A549 (cell line): ENCODE data around the gene PODNL1. TPM values are rescaled to one million over a fixed set of nuclear protein-coding genes. Genes with fewer than 3 reads are reported as not detected.

Source experiments
- ATAC-seq, 2 experiments: fragments of 200-7000 bp in 1 of 2; fragments of >200 bp in 1 of 2; cut with Nextera tagmentation in 1 of 2; cut with Tn5 transposase in 1 of 2; 3 replicates each; pipeline versions ENCODE4 v1.8.0 to v1.9.1; 2018 to 2020; ENCODE audit warnings: mild to moderate bottlenecking in 1 of 2, moderate library complexity in 1 of 2
- CTCF ChIA-PET: fragments of 300-600 bp; sonication (Branson Sonifier 250); formaldehyde crosslinking; extraction: SDS; loops from one replicate; lab custom pipeline; 2021; ENCODE audit warnings: antibody characterized with exemption, inconsistent platforms; lab: Yijun Ruan, JAX
- POLR2A ChIA-PET: fragments of 350-600 bp; formaldehyde crosslinking; extraction: SDS; loops from one replicate; lab custom pipeline; 2021; ENCODE audit warnings: antibody characterized with exemption, inconsistent platforms; lab: Yijun Ruan, JAX
- DNase-seq, 2 experiments: peaks; one replicate each; pipeline versions ENCODE4 v3.0.0 to v3.0.0-alpha.2; 2011 to 2016; ENCODE audit warnings: low read depth in 1 of 2, low spot score in 1 of 2
- FAIRE-seq: peaks from 2 replicates; lab custom pipeline; 2011; peaks lifted over from hg19 to GRCh38; lab: Jason Lieb, UNC
- H3K27ac ChIP-seq, 2 experiments: fragments of >200 bp; sonication (Bioruptor Twin); formaldehyde crosslinking; 3 replicates each; pipeline ENCODE4 v1.5.1; 2016 to 2017
- H3K4me1 ChIP-seq: fragments of >200 bp; sonication (Bioruptor Twin); formaldehyde crosslinking; 3 replicates; pipeline ENCODE4 v1.6.1; 2016
- H3K4me2 ChIP-seq: fragments of >200 bp; sonication (Bioruptor Twin); formaldehyde crosslinking; 3 replicates; pipeline ENCODE4 v1.6.1; 2016
- H3K4me3 ChIP-seq: fragments of >200 bp; sonication (Bioruptor Twin); formaldehyde crosslinking; 3 replicates; pipeline ENCODE4 v1.5.1; 2016
- H3K9me3 ChIP-seq: fragments of >200 bp; sonication (Bioruptor Twin); formaldehyde crosslinking; 3 replicates; pipeline ENCODE4 v1.6.1; 2016
- ATOH8 ChIP-seq: fragments of 250-450 bp; sonication (Bioruptor Pico); IDR thresholded peaks from 2 replicates; pipeline ENCODE4 v1.5.0; 2020; ENCODE audit warnings: low read depth, mild to moderate bottlenecking, moderate library complexity
- BCL3 ChIP-seq: fragments of >200 bp; sonication (Bioruptor Twin); formaldehyde crosslinking; IDR thresholded peaks from 3 replicates; pipeline ENCODE4 v1.6.1; 2016
- CHD4 ChIP-seq: fragments of 200-600 bp; sonication (generic); IDR thresholded peaks from 2 replicates; pipeline ENCODE4 v1.6.1; 2016; ENCODE audit warnings: antibody characterized with exemption, mild to moderate bottlenecking, borderline replicate concordance
- CTCF ChIP-seq: fragments of >200 bp; sonication (Bioruptor Twin); formaldehyde crosslinking; IDR thresholded peaks from 3 replicates; pipeline ENCODE4 v1.5.1; 2016
- E2F6 ChIP-seq: IDR thresholded peaks from 2 replicates; pipeline ENCODE4 v1.6.1; 2012; ENCODE audit warnings: low read depth, borderline replicate concordance
- EHMT2 ChIP-seq: fragments of 200-600 bp; sonication (generic); IDR thresholded peaks from 2 replicates; pipeline ENCODE4 v1.6.1; 2016; ENCODE audit warnings: antibody characterized with exemption, low read depth, mild to moderate bottlenecking, moderate library complexity
- FOSB ChIP-seq: fragments of 250-450 bp; sonication (Bioruptor Pico); IDR thresholded peaks from 2 replicates; pipeline ENCODE4 v1.5.0; 2020; ENCODE audit warnings: mild to moderate bottlenecking, moderate library complexity
- FOXS1 ChIP-seq: fragments of 250-450 bp; sonication (Bioruptor Pico); IDR thresholded peaks from 2 replicates; pipeline ENCODE4 v1.5.0; 2020; ENCODE audit warnings: mild to moderate bottlenecking, moderate library complexity
- GATA3 ChIP-seq: IDR thresholded peaks from 2 replicates; pipeline ENCODE4 v1.6.1; 2012; ENCODE audit warnings: borderline replicate concordance
- HDAC2 ChIP-seq: fragments of 200-600 bp; sonication (generic); IDR thresholded peaks from 2 replicates; pipeline ENCODE4 v1.6.1; 2016
- HES2 ChIP-seq: fragments of >200 bp; sonication (Bioruptor Twin); formaldehyde crosslinking; IDR thresholded peaks from 2 replicates; pipeline ENCODE4 v1.6.1; 2016
- HOXA7 ChIP-seq: fragments of 250-450 bp; sonication (Bioruptor Pico); IDR thresholded peaks from 2 replicates; pipeline ENCODE4 v1.5.0; 2020; ENCODE audit warnings: mild to moderate bottlenecking, moderate library complexity
- JUN ChIP-seq, 2 experiments: fragments of >200 bp; sonication (Bioruptor Twin); formaldehyde crosslinking; IDR thresholded peaks; 2 replicates in 1 of 2; 3 replicates in 1 of 2; pipeline ENCODE4 v1.6.1; 2016 to 2017
- JUNB ChIP-seq: fragments of >200 bp; sonication (Bioruptor Twin); formaldehyde crosslinking; IDR thresholded peaks from 2 replicates; pipeline ENCODE4 v1.6.1; 2016
- MAFK ChIP-seq: fragments of 450-650 bp; IDR thresholded peaks from 2 replicates; pipeline ENCODE4 v1.6.1; 2014; ENCODE audit not compliant: partially characterized antibody
- MAZ ChIP-seq: fragments of 150-350 bp; IDR thresholded peaks from 2 replicates; pipeline ENCODE4 v1.6.1; 2014; ENCODE audit warnings: antibody characterized with exemption, low read depth, low read length, borderline replicate concordance
- MYC ChIP-seq: IDR thresholded peaks from 2 replicates; pipeline ENCODE4 v1.6.1; 2012; ENCODE audit warnings: mild to moderate bottlenecking, inconsistent platforms, low read length, improper control_type of control experiment, borderline replicate concordance
- NFE2L2 ChIP-seq: fragments of 150-350 bp; conservative IDR thresholded peaks from 2 replicates; pipeline ENCODE4 v1.6.1; 2014; ENCODE audit warnings: low read length
- NPAS2 ChIP-seq: fragments of 250-450 bp; sonication (Bioruptor Pico); IDR thresholded peaks from 2 replicates; pipeline ENCODE4 v1.8.0; 2022; ENCODE audit warnings: mild to moderate bottlenecking, moderate library complexity, borderline replicate concordance
- PBX3 ChIP-seq: IDR thresholded peaks from 2 replicates; pipeline ENCODE4 v1.6.1; 2012
- RCOR1 ChIP-seq: fragments of 150-350 bp; IDR thresholded peaks from 2 replicates; pipeline ENCODE4 v1.6.1; 2014; ENCODE audit warnings: antibody characterized with exemption, low read length, low read depth
- RNF2 ChIP-seq: fragments of 200-600 bp; sonication (generic); IDR thresholded peaks from 2 replicates; pipeline ENCODE4 v1.6.1; 2016; ENCODE audit warnings: low read depth, mild to moderate bottlenecking, antibody characterized with exemption, moderate library complexity, borderline replicate concordance
- ZFP36 ChIP-seq: fragments of 450-650 bp; IDR thresholded peaks from 2 replicates; pipeline ENCODE4 v1.6.1; 2014; ENCODE audit warnings: borderline replicate concordance; ENCODE audit not compliant: partially characterized antibody
- ZNF302 ChIP-seq: fragments of 250-450 bp; sonication (Bioruptor Pico); IDR thresholded peaks from 2 replicates; pipeline ENCODE4 v1.9.0; 2021; ENCODE audit warnings: inconsistent platforms, mild to moderate bottlenecking, moderate library complexity
- WGBS: methylation state at CpG from one replicate; pipeline ENCODE4 v1.1.6; 2017; ENCODE audit errors: missing lambda C conversion rate; 5-methylcytosine and 5-hydroxymethylcytosine counted together
- polyA plus RNA-seq, 4 experiments: library from polyadenylated mRNA; depleted of rRNA in 3 of 4; stranded (reverse); fragments of >200 nt; fragmentation: RNase III in 1 of 4; extraction: RNeasy Plus Mini Kit Qiagen cat#74134 plus additional on column Dnase treatment in 1 of 4; gene quantifications; 2 replicates in 3 of 4; 3 replicates in 1 of 4; pipeline ENCODE4 v1.2.3, GENCODE V29; 2011 to 2017

Gene PODNL1
- polyA plus RNA-seq, 2 of the 4 experiments (the other 2 are of a cell fraction) = 0.79 to 1.3 TPM

- TF ChIP-seq BCL3 (no peak), HOXA7 (CRISPR knock-in tag) (no peak), JUNB (no peak), ZFP36 (no peak), GATA3 (no peak), FOSB (CRISPR knock-in tag) (no peak), FOXS1 (CRISPR knock-in tag) (no peak), CTCF (no peak)
Measured at GRCh38 chr19:13981021-13981420, 42.8 kb upstream of the PODNL1 start (continued).

GRCh38 chr19:13980340-13980739 is 42.1 kb upstream of the PODNL1 start:
- no peak for TF ChIP-seq NPAS2 (CRISPR knock-in tag)
- TF ChIP-seq ATOH8 (CRISPR knock-in tag) = no peak
- TF ChIP-seq PBX3 = no peak
- no peak for TF ChIP-seq FOXS1 (CRISPR knock-in tag)
- no peak for TF ChIP-seq CHD4
- no peak for TF ChIP-seq GATA3
- no peak for TF ChIP-seq ZFP36
- TF ChIP-seq ZNF302 (CRISPR knock-in tag) = no peak
- no peak for TF ChIP-seq MAFK
- TF ChIP-seq MAZ = no peak
- TF ChIP-seq JUN (IDR thresholded peaks at IDR 0.05) = no peak
- TF ChIP-seq RNF2 = no peak
- no peak for TF ChIP-seq EHMT2
- no peak for TF ChIP-seq MYC
- no peak for TF ChIP-seq RCOR1
- TF ChIP-seq E2F6 = no peak
- no peak for TF ChIP-seq NFE2L2
- TF ChIP-seq HDAC2 = no peak
- TF ChIP-seq HES2 = no peak
- H3K27ac ChIP-seq = no peak overlapping the region
- H3K4me3 ChIP-seq = no peak overlapping the region
- no peaks in the 10 kb centered on the region for H3K9me3 ChIP-seq
- DNase-seq (no peak), FAIRE-seq (no peak), ATAC-seq (no peak)
- CTCF ChIA-PET = interaction anchor here (0.8 kb wide), 1 partner anchor 95 kb away, joined by 4 read pairs; no protein-coding TSS in a partner anchor
- POLR2A ChIA-PET = no interaction called here
- H3K4me2 ChIP-seq = no peak overlapping the region
- H3K4me1 ChIP-seq = no peaks in the 10 kb centered on the region
- 88% methylated on average over 3 of the region's 15 CpGs for WGBS
